ENCODE data around the gene CAST.

Gene CAST

GRCh38 chr5:96771395-96771794, 109.2 kb downstream of the CAST start:
- no peaks in the 10 kb centered on the region for H3K4me1 ChIP-seq (ENCODE audit: control insufficient read depth, insufficient read depth, low read length)
- H3K9me3 ChIP-seq (ENCODE audit: control insufficient read depth, insufficient read depth, low read depth, low read length) = no peaks in the 10 kb centered on the region
- H3K36me3 ChIP-seq (ENCODE audit: control insufficient read depth in 2 of 2, insufficient read depth in 1 of 2, low read length in 2 of 2) = peaks cover 49 to 91% of the 10 kb centered on the region in 2 experiments
- CTCF ChIA-PET = interaction anchor here (0.6 to 2.3 kb wide), 4 partner anchors 19 to 378 kb away, joined by 3 to 6 read pairs (median 3); no protein-coding TSS in a partner anchor
- no peak overlapping the region for H3K27ac ChIP-seq (ENCODE audit: extremely low read depth, low read depth, low read length)
- TF ChIP-seq ZBTB26 (tag by site-specific recombination; optimal IDR thresholded peaks at IDR 0.05) (no peak), ZNF701 (tag by site-specific recombination; IDR thresholded peaks at IDR 0.05) (no peak), ZNF530 (tag by site-specific recombination; IDR thresholded peaks at IDR 0.05; ENCODE audit: low read depth) (no peak), ZNF24 (tag by site-specific recombination; IDR thresholded peaks at IDR 0.05) (no peak), GFI1B (tag by site-specific recombination; IDR thresholded peaks at IDR 0.05) (no peak), ZNF324 (tag by site-specific recombination; IDR thresholded peaks at IDR 0.05) (no peak), ZFHX2 (tag by site-specific recombination; conservative IDR thresholded peaks at IDR 0.05) (no peak), ZBTB1 (tag by site-specific recombination; IDR thresholded peaks at IDR 0.05) (no peak), GLI4 (tag by site-specific recombination; IDR thresholded peaks at IDR 0.05) (no peak), ZSCAN18 (tag by site-specific recombination; IDR thresholded peaks at IDR 0.05) (no peak), HOXA7 (CRISPR knock-in tag; IDR thresholded peaks at IDR 0.05; ENCODE audit: borderline replicate concordance) (no peak)
- POLR2A ChIA-PET = no interaction called here
- no peak overlapping the region for H3K4me3 ChIP-seq (ENCODE audit: low read depth, low read length)

GRCh38 chr5:96772111-96772510, 109.9 kb downstream of the CAST start:
- no peak for TF ChIP-seq MZF1 (tag by site-specific recombination; IDR thresholded peaks at IDR 0.05; ENCODE audit: borderline replicate concordance)
- no peak for TF ChIP-seq ZNF514 (tag by site-specific recombination; IDR thresholded peaks at IDR 0.05)
- no peak for TF ChIP-seq ZNF157 (tag by site-specific recombination; IDR thresholded peaks at IDR 0.05)
- TF ChIP-seq ZNF423 (tag by site-specific recombination; IDR thresholded peaks at IDR 0.05) = no peak
- no peak for TF ChIP-seq ZNF660 (tag by site-specific recombination; IDR thresholded peaks at IDR 0.05)
- TF ChIP-seq ZNF670 (tag by site-specific recombination; IDR thresholded peaks at IDR 0.05; ENCODE audit: low read depth) = no peak
- no peak for TF ChIP-seq ZNF837 (tag by site-specific recombination; IDR thresholded peaks at IDR 0.05)
- no peak for TF ChIP-seq ZNF645 (tag by site-specific recombination; IDR thresholded peaks at IDR 0.05)
- no peak for TF ChIP-seq ZNF449 (tag by site-specific recombination; IDR thresholded peaks at IDR 0.05)
- TF ChIP-seq ZNF623 (tag by site-specific recombination; IDR thresholded peaks at IDR 0.05) = no peak
- no peak for TF ChIP-seq ZNF24 (tag by site-specific recombination; IDR thresholded peaks at IDR 0.05)
- no peak for TF ChIP-seq ZNF140 (tag by site-specific recombination; IDR thresholded peaks at IDR 0.05)
- TF ChIP-seq ZNF341 (tag by site-specific recombination; IDR thresholded peaks at IDR 0.05; ENCODE audit: low read depth) = no peak
- no peak for TF ChIP-seq ZNF629 (tag by site-specific recombination; IDR thresholded peaks at IDR 0.05)
- CTCF ChIA-PET = interaction anchor here (0.7 to 2.3 kb wide), 4 partner anchors 19 to 390 kb away, joined by 3 to 6 read pairs (median 4); no protein-coding TSS in a partner anchor
- Histone ChIP-seq H3K4me3 (ENCODE audit: low read depth, low read length) (no peak overlapping the region), H3K9me3 (ENCODE audit: control insufficient read depth, insufficient read depth, low read depth, low read length) (no peaks in the 10 kb centered on the region), H3K4me1 (ENCODE audit: control insufficient read depth, insufficient read depth, low read length) (no peaks in the 10 kb centered on the region), H3K27ac (ENCODE audit: extremely low read depth, low read depth, low read length) (no peak overlapping the region), H3K36me3 (ENCODE audit: control insufficient read depth in 2 of 2, insufficient read depth in 1 of 2, low read length in 2 of 2) (peaks cover 48 to 88% of the 10 kb centered on the region in 2 experiments)
- POLR2A ChIA-PET = no interaction called here

Data from HEK293 (cell line).